ENCODE measurements around the gene TFR2.

Gene TFR2

GRCh38 chr7:100570954-100571828 lies 70.2 kb downstream of the TFR2 start:
- no peak for DNase-seq
